ENCODE results near the gene USP51.
"Not testable (repeated sequence)": the region's sequence is repeated elsewhere in the genome, so short reads cannot be mapped to it uniquely, and the experiment has no call there.

The USP51 gene

GRCh38 chrX:55464050-55464449 lies 25.6 kb downstream of the USP51 start:
- not testable (repeated sequence) for H3K4me1 ChIP-seq (ENCODE audit: control insufficient read depth, insufficient read depth, low read length); H3K9me3 ChIP-seq (ENCODE audit: control insufficient read depth, insufficient read depth, low read length); H3K4me3 ChIP-seq (ENCODE audit: low read depth, low read length); H3K9ac ChIP-seq (ENCODE audit: low read depth, low read length); H3K36me3 ChIP-seq (ENCODE audit: control insufficient read depth, insufficient read depth, low read length); H3K27ac ChIP-seq (ENCODE audit: low read depth, low read length); H3K27me3 ChIP-seq (ENCODE audit: control insufficient read depth, insufficient read depth, low read length)

DNA sequence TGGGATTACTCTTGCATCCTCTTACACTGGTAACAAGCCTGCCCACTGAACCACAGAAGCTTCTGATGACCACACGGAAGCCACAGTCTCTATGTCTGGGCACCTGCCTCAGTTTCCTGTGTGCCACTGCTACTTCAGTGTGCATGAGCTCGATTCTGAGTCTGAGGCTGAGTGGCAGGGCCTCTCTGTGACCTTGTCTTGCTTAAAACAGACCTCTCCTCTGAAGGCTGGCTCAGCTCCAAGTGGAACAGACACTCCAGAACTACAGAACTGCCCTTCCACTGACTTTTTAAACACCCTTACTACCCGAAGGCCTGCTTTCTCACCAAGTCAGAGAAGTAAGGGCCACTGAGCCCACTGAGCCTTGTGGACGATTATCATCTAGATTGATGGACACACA lies 29.7 kb downstream of the USP51 start:
- H3K36me3 ChIP-seq (ENCODE audit: control insufficient read depth, insufficient read depth, low read length); H3K4me1 ChIP-seq (ENCODE audit: control insufficient read depth, insufficient read depth, low read length); H3K4me3 ChIP-seq (ENCODE audit: low read depth, low read length); H3K27ac ChIP-seq (ENCODE audit: low read depth, low read length); H3K9ac ChIP-seq (ENCODE audit: low read depth, low read length); H3K27me3 ChIP-seq (ENCODE audit: control insufficient read depth, insufficient read depth, low read length); H3K9me3 ChIP-seq (ENCODE audit: control insufficient read depth, insufficient read depth, low read length): not testable (repeated sequence)

DNA sequence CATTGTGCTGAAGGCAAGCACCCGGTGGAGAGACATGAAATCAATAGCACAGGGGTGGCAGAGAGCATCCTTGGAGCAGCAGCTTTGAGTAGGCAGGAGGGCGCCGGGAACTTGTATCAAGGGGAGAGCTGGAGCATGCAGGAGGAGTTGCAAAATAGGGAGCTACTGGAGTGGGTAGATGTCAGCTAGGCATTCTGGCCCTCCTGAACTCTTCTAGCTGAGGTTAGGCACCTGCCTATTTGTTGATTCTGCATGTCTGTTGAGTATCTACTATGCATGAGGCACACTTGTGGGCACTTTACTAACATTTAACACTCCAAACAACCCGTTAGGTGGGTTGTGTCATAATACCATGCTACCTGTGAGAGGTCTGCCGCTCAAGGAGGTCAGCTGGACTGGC lies 30.2 kb downstream of the USP51 start:
- not testable (repeated sequence) for H3K27me3 ChIP-seq (ENCODE audit: control insufficient read depth, insufficient read depth, low read length); H3K36me3 ChIP-seq (ENCODE audit: control insufficient read depth, insufficient read depth, low read length); H3K9me3 ChIP-seq (ENCODE audit: control insufficient read depth, insufficient read depth, low read length); H3K4me1 ChIP-seq (ENCODE audit: control insufficient read depth, insufficient read depth, low read length); H3K4me3 ChIP-seq (ENCODE audit: low read depth, low read length); H3K27ac ChIP-seq (ENCODE audit: low read depth, low read length); H3K9ac ChIP-seq (ENCODE audit: low read depth, low read length)

GRCh38 chrX:55455708-55456107 lies 33.9 kb downstream of the USP51 start:
- not testable (repeated sequence) for H3K27me3 ChIP-seq (ENCODE audit: control insufficient read depth, insufficient read depth, low read length); H3K4me3 ChIP-seq (ENCODE audit: low read depth, low read length); H3K4me1 ChIP-seq (ENCODE audit: control insufficient read depth, insufficient read depth, low read length); H3K9ac ChIP-seq (ENCODE audit: low read depth, low read length); H3K36me3 ChIP-seq (ENCODE audit: control insufficient read depth, insufficient read depth, low read length); H3K27ac ChIP-seq (ENCODE audit: low read depth, low read length)
- peaks cover 25% of the 10 kb centered on the region for H3K9me3 ChIP-seq (ENCODE audit: control insufficient read depth, insufficient read depth, low read length)

DNA sequence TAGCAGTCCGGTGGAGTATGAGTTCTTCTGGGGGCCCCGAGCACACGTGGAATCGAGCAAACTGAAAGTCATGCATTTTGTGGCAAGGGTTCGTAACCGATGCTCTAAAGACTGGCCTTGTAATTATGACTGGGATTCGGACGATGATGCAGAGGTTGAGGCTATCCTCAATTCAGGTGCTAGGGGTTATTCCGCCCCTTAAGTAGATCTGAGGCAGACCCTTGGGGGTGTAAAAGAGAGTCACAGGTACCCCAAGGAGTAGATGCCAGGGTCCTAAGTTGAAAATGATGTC lies 36.9 kb downstream of the USP51 start:
- Histone ChIP-seq H3K27me3 (ENCODE audit: control insufficient read depth, insufficient read depth, low read length) (no peaks in the 10 kb centered on the region), H3K9me3 (ENCODE audit: control insufficient read depth, insufficient read depth, low read length) (peaks cover 38% of the 10 kb centered on the region), H3K36me3 (ENCODE audit: control insufficient read depth, insufficient read depth, low read length) (no peaks in the 10 kb centered on the region), H3K4me3 (ENCODE audit: low read depth, low read length) (peak overlapping the region; percentile 77), H3K9ac (ENCODE audit: low read depth, low read length) (no peak overlapping the region), H3K27ac (ENCODE audit: low read depth, low read length) (no peak overlapping the region), H3K4me1 (ENCODE audit: control insufficient read depth, insufficient read depth, low read length) (no peaks in the 10 kb centered on the region)

DNA sequence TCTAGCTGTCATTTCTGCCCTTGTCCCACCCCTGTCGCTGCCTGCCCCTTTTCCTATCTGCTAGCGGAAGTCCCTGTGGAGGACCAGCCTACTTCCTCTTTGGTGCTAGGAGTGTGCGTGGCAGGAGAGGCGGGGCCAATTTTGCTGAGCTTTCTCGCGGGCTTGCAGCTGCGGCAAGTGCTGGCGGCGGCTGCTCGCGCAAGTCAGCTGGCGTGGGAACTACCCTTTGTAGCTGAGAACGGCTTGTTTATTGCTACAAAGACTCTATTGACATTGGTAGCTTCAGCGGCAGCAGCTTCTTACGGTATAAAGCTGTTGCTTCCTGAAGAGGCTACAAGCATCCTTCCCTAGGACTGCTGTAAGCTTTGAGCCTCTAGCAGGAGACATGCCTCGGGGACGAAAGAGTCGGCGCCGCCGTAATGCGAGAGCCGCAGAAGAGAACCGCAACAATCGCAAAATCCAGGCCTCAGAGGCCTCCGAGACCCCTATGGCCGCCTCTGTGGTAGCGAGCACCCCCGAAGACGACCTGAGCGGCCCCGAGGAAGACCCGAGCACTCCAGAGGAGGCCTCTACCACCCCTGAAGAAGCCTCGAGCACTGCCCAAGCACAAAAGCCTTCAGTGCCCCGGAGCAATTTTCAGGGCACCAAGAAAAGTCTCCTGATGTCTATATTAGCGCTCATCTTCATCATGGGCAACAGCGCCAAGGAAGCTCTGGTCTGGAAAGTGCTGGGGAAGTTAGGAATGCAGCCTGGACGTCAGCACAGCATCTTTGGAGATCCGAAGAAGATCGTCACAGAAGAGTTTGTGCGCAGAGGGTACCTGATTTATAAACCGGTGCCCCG lies 37.4 kb downstream of the USP51 start, which contains the start of gene MAGEH1:
TSS of gene MAGEH1 (plus strand) at position 138 of the 843 bp plus-strand sequence. CDS start at position 386, 248 bp downstream.
- Histone ChIP-seq H3K9ac (ENCODE audit: low read depth, low read length) (0 out of 2 replicates have a peak within 1 kb of the TSS, but pooled peaks have one; percentile 39), H3K27ac (ENCODE audit: low read depth, low read length) (no peak within 1 kb of the TSS), H3K4me3 (ENCODE audit: low read depth, low read length) (peak within 1 kb of the TSS; percentile 77), H3K9me3 (ENCODE audit: control insufficient read depth, insufficient read depth, low read length) (peaks cover 38% of the 10 kb centered on the region), H3K27me3 (ENCODE audit: control insufficient read depth, insufficient read depth, low read length) (no peaks in the 10 kb centered on the region), H3K36me3 (ENCODE audit: control insufficient read depth, insufficient read depth, low read length) (no peaks in the 10 kb centered on the region), H3K4me1 (ENCODE audit: control insufficient read depth, insufficient read depth, low read length) (no peaks in the 10 kb centered on the region)

GRCh38 chrX:55451626-55451989 lies 38.0 kb downstream of the USP51 start:
- H3K4me3 ChIP-seq (ENCODE audit: low read depth, low read length): peak overlapping the region; percentile 77
- H3K27me3 ChIP-seq (ENCODE audit: control insufficient read depth, insufficient read depth, low read length): no peaks in the 10 kb centered on the region
- no peaks in the 10 kb centered on the region for H3K4me1 ChIP-seq (ENCODE audit: control insufficient read depth, insufficient read depth, low read length)
- H3K9me3 ChIP-seq (ENCODE audit: control insufficient read depth, insufficient read depth, low read length): peaks cover 38% of the 10 kb centered on the region
- H3K36me3 ChIP-seq (ENCODE audit: control insufficient read depth, insufficient read depth, low read length): no peaks in the 10 kb centered on the region
- H3K9ac ChIP-seq (ENCODE audit: low read depth, low read length): no peak overlapping the region
- no peak overlapping the region for H3K27ac ChIP-seq (ENCODE audit: low read depth, low read length)

GRCh38 chrX:55451141-55451540 lies 38.5 kb downstream of the USP51 start:
- Histone ChIP-seq H3K9ac (ENCODE audit: low read depth, low read length) (no peak overlapping the region), H3K9me3 (ENCODE audit: control insufficient read depth, insufficient read depth, low read length) (peaks cover 38% of the 10 kb centered on the region), H3K36me3 (ENCODE audit: control insufficient read depth, insufficient read depth, low read length) (no peaks in the 10 kb centered on the region), H3K4me1 (ENCODE audit: control insufficient read depth, insufficient read depth, low read length) (no peaks in the 10 kb centered on the region), H3K4me3 (ENCODE audit: low read depth, low read length) (peak overlapping the region; percentile 77; the same call in 1 of the 2 replicates), H3K27ac (ENCODE audit: low read depth, low read length) (no peak overlapping the region), H3K27me3 (ENCODE audit: control insufficient read depth, insufficient read depth, low read length) (no peaks in the 10 kb centered on the region)

GRCh38 chrX:55450259-55450658 lies 39.4 kb downstream of the USP51 start:
- H3K4me3 ChIP-seq (ENCODE audit: low read depth, low read length): no peak overlapping the region
- peaks cover 38% of the 10 kb centered on the region for H3K9me3 ChIP-seq (ENCODE audit: control insufficient read depth, insufficient read depth, low read length)
- H3K4me1 ChIP-seq (ENCODE audit: control insufficient read depth, insufficient read depth, low read length): no peaks in the 10 kb centered on the region
- no peaks in the 10 kb centered on the region for H3K27me3 ChIP-seq (ENCODE audit: control insufficient read depth, insufficient read depth, low read length)
- H3K36me3 ChIP-seq (ENCODE audit: control insufficient read depth, insufficient read depth, low read length): no peaks in the 10 kb centered on the region
- H3K9ac ChIP-seq (ENCODE audit: low read depth, low read length): no peak overlapping the region
- no peak overlapping the region for H3K27ac ChIP-seq (ENCODE audit: low read depth, low read length)

GRCh38 chrX:55443468-55443867 lies 46.2 kb downstream of the USP51 start:
- not testable (repeated sequence) for H3K9ac ChIP-seq (ENCODE audit: low read depth, low read length)
- peaks cover 52% of the 10 kb centered on the region for H3K9me3 ChIP-seq (ENCODE audit: control insufficient read depth, insufficient read depth, low read length)

More at GRCh38 chrX:55443468-55443867, 46.2 kb downstream of the USP51 start:
- not testable (repeated sequence) for H3K27me3 ChIP-seq (ENCODE audit: control insufficient read depth, insufficient read depth, low read length); H3K4me3 ChIP-seq (ENCODE audit: low read depth, low read length); H3K27ac ChIP-seq (ENCODE audit: low read depth, low read length); H3K4me1 ChIP-seq (ENCODE audit: control insufficient read depth, insufficient read depth, low read length); H3K36me3 ChIP-seq (ENCODE audit: control insufficient read depth, insufficient read depth, low read length)
